CD4-positive, alpha-beta T cell treated with Interleukin-15 for 4 hours (primary cell): ENCODE data around the gene CXCR5.

ENCODE experiments used
- DNase-seq: peaks from one replicate; pipeline ENCODE4 v3.0.0-alpha.2; 2020; ENCODE audit warnings: low spot score

The CXCR5 gene

DNA sequence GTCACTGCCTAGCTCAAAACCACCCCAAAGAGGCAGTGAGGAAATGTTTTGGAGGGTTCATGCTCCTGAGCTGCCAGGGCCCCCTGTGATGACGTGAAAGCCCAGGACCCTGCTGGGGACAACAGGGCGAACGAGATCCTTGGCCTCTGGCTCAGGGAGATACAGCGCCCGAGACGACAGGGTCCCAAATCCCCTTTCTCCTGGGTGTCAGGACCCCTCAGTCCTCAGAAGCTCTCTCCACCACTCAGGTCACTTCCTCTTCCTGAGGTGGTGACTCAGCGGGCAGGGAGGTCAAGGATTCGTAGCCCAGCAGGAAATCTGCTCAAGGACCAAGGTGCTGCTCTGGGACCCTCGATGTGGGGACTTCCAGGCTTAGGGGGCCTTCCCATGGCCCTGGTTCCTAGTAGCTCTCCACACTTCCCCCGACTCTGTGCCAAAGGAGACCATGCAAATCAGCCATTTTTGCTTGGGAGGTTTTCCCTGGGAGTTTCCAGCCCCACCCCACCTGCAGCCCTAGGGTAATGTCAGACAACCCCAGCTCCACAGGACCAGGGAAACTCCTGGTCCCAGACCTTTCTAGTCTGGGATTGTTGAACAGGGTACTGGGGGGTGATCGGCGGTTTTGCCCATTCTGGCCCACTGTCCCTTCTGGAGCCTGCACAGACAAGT lies 29.2 kb downstream of the CXCR5 start:
- no peak for DNase-seq

DNA sequence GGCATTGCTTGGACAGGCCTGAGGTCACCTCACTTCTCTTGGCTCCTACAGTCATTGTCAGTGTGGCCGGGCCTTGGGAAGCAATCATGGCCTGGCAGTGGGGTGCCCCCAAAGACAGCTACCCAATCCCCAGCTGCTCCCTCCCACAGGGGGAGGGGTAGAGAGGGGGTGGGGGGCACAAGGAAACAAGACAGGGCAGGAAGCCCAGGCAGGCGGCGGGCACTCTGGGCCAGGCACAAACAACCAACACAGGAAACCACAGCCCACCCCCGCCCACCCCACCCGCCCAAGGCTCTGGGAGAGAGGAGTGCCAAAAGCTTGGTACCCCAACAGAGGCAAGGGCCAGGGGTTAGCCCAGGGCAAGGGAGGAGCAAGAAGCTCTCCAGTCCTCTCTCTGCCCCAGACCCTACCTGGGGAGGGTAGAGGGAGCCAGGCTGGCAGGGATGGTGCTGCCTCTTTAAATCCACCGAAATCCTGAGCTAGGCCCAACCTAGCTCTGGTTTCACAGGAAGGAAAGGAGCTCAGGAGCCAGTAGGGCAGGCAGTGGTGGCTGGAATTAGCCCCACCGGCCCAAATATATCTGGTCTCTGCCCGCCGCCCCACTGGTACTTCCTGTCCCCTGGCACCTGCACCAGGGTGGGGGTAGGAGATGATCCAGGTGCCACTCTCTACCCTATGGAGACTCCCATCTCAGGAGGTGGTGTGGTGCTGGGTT lies 29.9 kb downstream of the CXCR5 start:
- DNase-seq, result peak; percentile 58

GRCh38 chr11:118914178-118914918 lies 30.7 kb downstream of the CXCR5 start:
- DNase-seq, result peak; percentile 71

DNA sequence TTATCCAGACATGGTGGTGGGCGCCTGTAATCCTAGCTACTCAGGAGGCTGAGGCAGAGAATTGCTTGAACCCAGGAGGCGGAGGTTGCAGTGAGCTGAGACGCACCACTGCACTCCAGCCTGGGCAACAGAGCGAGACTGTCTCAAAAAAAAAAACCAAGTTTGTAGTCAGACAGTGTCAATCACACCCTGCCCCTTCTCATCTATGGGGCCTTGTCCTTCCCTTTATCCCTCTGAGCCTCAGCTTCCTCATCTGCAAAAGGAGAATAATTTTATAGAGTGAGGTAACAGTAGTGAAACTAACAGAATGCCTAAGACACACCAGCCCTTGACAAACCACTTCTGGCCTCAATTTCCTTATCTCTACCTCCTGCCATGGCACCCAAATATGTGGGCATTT lies 31.3 kb downstream of the CXCR5 start:
- DNase-seq, result no peak

- DNase-seq, result no peak
Observed at GRCh38 chr11:118915396-118915795, 31.7 kb downstream of the CXCR5 start.

- no peak for DNase-seq
Observed at GRCh38 chr11:118915941-118916841, 32.5 kb downstream of the CXCR5 start.

GRCh38 chr11:118916842-118917388 lies 33.2 kb downstream of the CXCR5 start:
- no peak for DNase-seq

DNA sequence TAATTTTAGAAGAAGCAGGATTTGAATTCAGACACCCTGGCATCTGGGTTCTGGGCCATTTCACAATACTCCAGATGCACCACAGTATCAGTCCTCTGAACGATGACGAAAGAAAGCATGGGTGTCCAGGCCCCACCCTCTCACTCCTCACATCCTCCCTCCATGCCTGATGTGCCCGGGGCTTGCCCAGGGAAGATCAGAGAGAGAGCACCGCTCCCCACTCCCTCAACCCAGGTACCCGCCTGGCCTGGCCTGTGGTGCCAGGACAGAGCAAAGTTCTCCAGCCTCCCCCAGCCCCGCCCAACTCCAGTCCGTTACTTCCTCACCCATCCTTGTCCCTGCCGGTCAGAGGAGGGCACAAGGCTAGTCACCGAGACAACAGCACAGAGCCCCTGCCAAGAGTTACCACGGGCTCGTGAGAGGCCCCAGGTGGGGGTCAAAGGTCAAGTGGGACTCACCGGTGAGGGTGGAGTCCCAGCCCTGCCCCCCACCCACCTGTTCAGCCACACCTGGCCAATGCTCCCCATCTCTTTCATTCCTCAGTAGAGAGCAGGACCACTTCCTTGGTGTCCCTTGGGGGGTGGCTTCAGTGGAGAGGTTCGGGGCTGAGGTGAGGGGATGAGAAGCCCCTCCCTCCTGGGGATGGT lies 33.9 kb downstream of the CXCR5 start:
- DNase-seq, result peak; percentile 56

DNA sequence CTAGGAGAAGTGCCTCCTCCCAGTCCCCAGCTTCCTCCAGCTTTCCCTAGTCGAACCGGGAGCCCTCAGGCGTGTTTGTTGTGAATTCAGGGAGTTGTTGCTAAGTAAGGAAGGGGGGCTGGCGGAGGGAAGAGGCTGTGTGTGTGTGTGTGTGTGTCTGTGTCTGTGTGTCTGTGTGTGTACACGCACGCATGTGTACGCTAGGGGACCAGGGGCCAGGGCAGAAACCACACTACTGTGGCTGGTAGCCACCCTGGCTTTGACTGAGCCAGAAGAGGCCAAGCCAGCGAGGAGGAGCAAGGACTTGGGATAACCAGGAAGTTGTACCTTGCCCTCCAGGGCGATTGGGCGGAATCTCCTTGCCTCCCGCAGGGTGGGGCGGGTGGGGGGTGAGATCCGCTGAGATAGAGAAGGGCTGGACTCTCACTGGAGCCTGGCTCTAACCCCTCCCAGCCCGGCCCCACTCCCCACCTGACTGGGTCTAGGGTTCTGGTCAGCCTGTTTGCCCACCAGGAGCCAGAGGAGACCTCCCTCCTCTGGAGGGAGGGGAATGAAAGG lies 34.5 kb downstream of the CXCR5 start:
- DNase-seq, result peak; percentile 62

GRCh38 chr11:118918686-118919280 lies 35.1 kb downstream of the CXCR5 start:
- no peak for DNase-seq

DNA sequence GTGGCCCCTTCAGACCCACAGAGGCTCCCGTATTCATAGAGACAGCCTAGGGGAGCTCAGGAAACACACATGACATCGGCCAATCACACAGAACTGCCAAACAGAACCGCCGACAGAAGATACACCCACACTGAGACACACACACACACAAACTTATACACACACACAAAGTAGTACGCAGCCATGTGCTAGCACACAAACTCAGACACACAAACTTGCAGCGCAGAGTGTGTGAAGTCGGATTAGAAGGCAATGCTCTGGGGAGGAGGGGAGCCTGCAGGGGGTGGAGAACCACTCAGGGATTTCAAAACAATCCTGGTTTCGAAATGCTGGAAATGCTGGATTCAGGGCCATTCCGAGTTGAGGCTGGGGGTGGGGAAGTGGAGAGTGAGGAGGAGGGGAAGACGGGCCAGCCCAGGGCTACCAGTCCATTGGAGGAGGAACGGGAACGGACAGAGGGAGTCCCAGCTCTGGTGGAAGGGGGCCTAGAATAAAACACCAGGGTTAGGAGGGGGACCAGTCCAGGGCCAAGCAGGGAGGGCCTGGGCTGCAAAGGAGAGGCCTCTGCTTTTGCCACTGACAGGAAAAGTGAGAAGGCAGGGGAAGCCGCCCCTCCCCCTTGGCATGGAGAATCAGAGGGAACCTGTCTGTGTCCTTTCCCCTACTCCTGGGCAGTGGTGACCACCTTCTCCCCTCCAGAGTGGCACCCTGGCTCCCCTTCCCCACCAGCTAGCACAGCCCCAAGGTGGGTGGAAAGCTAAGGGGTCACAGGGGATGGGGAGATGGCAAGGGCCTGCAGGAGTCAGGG lies 37.6 kb downstream of the CXCR5 start:
- DNase-seq, result no peak

DNA sequence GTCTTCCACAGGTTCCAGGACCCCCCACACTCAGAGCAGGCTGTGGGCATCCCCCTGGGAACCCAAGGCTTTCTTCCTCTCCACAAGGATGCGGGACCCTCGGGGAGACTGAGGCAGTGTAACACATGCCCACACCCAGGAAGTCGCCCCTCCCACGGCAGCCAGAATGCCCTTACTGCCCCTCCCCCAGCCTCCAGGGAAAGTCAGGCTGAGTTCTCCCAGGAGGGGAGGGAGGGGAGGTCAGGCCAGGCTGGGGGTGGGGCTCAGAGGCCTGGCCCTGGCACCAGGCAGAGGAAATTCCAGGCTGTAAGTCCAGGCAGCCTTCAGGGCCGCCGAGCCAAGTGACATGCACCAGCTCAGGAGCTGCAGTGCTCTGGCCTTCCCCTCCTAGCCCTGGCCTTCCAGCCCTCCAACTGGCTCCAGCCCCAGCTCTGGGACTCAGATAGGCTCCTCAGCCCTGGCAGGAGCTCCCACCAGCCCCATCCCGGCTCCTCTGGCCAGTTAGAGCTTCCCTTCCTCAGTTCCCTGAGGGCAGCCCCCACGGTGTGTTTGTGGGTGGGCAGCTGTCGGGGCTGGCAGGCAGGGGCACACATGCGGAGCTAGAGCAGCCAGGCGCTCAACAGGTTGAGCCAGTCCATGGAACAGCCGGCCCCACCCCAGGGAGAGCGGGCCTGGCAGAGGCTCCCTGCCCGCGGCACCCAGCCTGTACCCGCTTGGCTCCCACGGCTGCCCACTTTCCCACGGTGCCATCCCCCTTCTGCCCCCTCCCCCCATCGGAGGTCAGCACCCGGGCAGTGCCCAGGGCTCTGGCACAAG lies 38.4 kb downstream of the CXCR5 start:
- no peak for DNase-seq

GRCh38 chr11:118922745-118923627 lies 39.3 kb downstream of the CXCR5 start:
- DNase-seq, result no peak

GRCh38 chr11:118923721-118924587 lies 40.3 kb downstream of the CXCR5 start:
- peak; percentile 64 for DNase-seq

GRCh38 chr11:118924591-118925585 lies 41.2 kb downstream of the CXCR5 start:
- DNase-seq, result no peak
